Gastroesophageal sphincter (tissue), 3 donors: Measurements from ENCODE around the gene CYB5B.

Experiments used
- CTCF ChIP-seq, 4 experiments: fragments of 200-600 bp in 2 of 4; fragments of 450-650 bp in 2 of 4; sonication (generic) in 1 of 4; IDR thresholded peaks; one replicate each; pipeline ENCODE4 v1.5.1; 2017 to 2019; ENCODE audit warnings: antibody characterized with exemption in 4 of 4, mild to moderate bottlenecking in 2 of 4, moderate library complexity in 2 of 4
- POLR2A ChIP-seq, 2 donors: fragments of 450-650 bp; IDR thresholded peaks; one replicate each; pipeline ENCODE4 v1.6.1; 2017; ENCODE audit warnings: antibody characterized with exemption in 2 of 2, mild to moderate bottlenecking in 2 of 2, moderate library complexity in 1 of 2
- POLR2AphosphoS5 ChIP-seq: sonication (generic); formaldehyde crosslinking; IDR thresholded peaks from one replicate; pipeline ENCODE4 v1.6.1; 2017; ENCODE audit warnings: antibody characterized with exemption

- TF ChIP-seq CTCF (IDR thresholded peaks at IDR 0.05) (no peak), POLR2AphosphoS5 (no peak), POLR2A (IDR thresholded peaks at IDR 0.05) (no peak)
Measured at GRCh38 chr16:69467080-69467479, 42.7 kb downstream of the CYB5B start.
